GM23248 (cell line): Measurements from ENCODE around the gene SLC29A3.

Source experiments
- EZH2 ChIP-seq: fragments of 200-600 bp; sonication (generic); IDR thresholded peaks from 2 replicates; pipeline ENCODE4 v1.6.1; 2018; ENCODE audit warnings: antibody characterized with exemption, mild to moderate bottlenecking; ENCODE audit not compliant: insufficient read depth, poor library complexity, severe bottlenecking
- EZH2phosphoT487 ChIP-seq: fragments of 200-600 bp; sonication (generic); IDR thresholded peaks from 2 replicates; pipeline ENCODE4 v1.6.1; 2018; ENCODE audit warnings: antibody characterized with exemption, moderate library complexity, mild to moderate bottlenecking, low read depth; ENCODE audit not compliant: insufficient read depth

GRCh38 chr10:71300555-71301370 lies 18.3 kb upstream of the SLC29A3 start:
- TF ChIP-seq EZH2 = no peak
- no peak for TF ChIP-seq EZH2phosphoT487
